ENCODE data around the gene CHRD. TPM values are rescaled to one million over a fixed set of nuclear protein-coding genes. Genes with fewer than 3 reads are reported as not detected.

The CHRD gene
- total and polyA plus RNA-seq, 9 of the 15 experiments (the other 6 are each of a cell fraction or from before 2014, with no cell fraction given) = 0.11 to 1.3 (median 0.59) TPM; not detected in 3

DNA sequence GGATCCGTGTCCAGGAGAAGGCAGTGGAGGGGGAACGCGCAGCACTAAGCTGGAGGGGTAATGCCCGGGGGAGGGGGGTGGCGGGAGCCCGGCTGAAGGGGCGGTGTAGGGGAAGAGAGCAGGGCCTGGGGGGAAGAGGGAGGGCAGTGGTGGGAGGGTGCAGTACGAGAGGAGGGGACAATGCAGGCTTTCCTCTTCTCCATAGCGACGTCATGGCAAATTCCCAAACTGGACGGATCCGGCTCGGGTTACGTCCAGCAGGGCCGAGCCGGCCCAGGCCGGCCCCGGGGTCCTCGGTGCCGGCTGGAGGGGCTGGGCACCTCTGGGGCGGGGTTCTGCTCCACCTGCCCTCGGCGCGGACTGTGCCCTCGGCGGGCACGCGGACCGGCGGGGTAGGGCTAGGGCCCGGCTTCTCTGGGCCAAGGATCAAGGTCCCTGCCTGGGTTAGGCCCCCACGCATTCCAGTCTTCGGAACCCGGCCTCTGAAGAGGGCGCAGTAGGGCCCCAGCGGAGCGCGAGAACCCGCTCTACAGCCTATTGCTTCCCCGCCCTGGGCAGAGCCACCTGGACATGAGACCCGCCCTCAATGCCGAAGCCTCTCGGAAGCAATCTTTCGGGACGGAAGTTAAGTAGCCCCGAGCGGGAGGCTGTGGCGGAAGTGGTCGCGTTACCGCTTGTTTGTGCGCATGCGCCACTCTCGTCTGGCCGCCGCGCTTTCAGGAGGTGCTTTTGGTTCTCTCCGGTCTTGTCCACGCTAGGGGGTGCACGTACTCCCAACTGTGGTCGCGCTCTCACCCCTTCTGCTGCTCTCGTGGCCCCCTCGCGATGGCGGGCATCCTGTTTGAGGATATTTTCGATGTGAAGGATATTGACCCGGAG lies 16.9 kb upstream of the CHRD start (continued):
- TF ChIP-seq, protein P1, sequence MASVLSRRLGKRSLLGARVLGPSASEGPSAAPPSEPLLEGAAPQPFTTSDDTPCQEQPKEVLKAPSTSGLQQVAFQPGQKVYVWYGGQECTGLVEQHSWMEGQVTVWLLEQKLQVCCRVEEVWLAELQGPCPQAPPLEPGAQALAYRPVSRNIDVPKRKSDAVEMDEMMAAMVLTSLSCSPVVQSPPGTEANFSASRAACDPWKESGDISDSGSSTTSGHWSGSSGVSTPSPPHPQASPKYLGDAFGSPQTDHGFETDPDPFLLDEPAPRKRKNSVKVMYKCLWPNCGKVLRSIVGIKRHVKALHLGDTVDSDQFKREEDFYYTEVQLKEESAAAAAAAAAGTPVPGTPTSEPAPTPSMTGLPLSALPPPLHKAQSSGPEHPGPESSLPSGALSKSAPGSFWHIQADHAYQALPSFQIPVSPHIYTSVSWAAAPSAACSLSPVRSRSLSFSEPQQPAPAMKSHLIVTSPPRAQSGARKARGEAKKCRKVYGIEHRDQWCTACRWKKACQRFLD (CRISPR knock-in tag; IDR thresholded peaks at IDR 0.05) = no peak
- TF ChIP-seq XRCC5 (IDR thresholded peaks at IDR 0.05; ENCODE audit: low read depth, low read length) (no peak), HMGN3 (IDR thresholded peaks at IDR 0.05; ENCODE audit: borderline replicate concordance, extremely low read depth, insufficient read length, low read depth, low read length) (peak; percentile 93), YY1 (IDR thresholded peaks at IDR 0.05; ENCODE audit: borderline replicate concordance in 1 of 3, control insufficient read depth in 1 of 3, extremely low read depth in 1 of 3, insufficient read depth in 3 of 3, insufficient read length in 1 of 3, insufficient replicate concordance in 2 of 3, low read depth in 1 of 3, low read length in 2 of 3) (peak in 2 of 3 experiments; percentile 59 to 83), SREBF1 (IDR thresholded peaks at IDR 0.05; ENCODE audit: borderline replicate concordance, low read depth, low read length) (no peak), HDGF (IDR thresholded peaks at IDR 0.05) (no peak), MEF2D (tag; conservative IDR thresholded peaks at IDR 0.05; ENCODE audit: low read depth) (no peak), ZNF239 (CRISPR knock-in tag; IDR thresholded peaks at IDR 0.05) (no peak), MAZ (CRISPR knock-in tag; conservative IDR thresholded peaks at IDR 0.05 in 1 of 2, IDR thresholded peaks at IDR 0.05 in 1 of 2) (peak; percentile 73 to 82), FOXP1 (CRISPR knock-in tag; IDR thresholded peaks at IDR 0.05) (0 out of 2 replicates have a peak, but pooled peaks have one; percentile 3), RBM25 (IDR thresholded peaks at IDR 0.05; ENCODE audit: low read depth, low read length, severe bottlenecking) (no peak), RBM15 (IDR thresholded peaks at IDR 0.05; ENCODE audit: insufficient read depth, low read length) (no peak), ZNF133 (CRISPR knock-in tag; IDR thresholded peaks at IDR 0.05) (no peak), NBN (IDR thresholded peaks at IDR 0.05; ENCODE audit: low read depth) (0 out of 2 replicates have a peak, but pooled peaks have one; percentile 61), HDAC3 (IDR thresholded peaks at IDR 0.05; ENCODE audit: borderline replicate concordance, partially characterized antibody) (no peak), CREM (IDR thresholded peaks at IDR 0.05; ENCODE audit: low read depth) (peak; percentile 86), GTF2F1 (IDR thresholded peaks at IDR 0.05; ENCODE audit: low read depth, low read length) (no peak), E2F3 (CRISPR knock-in tag; IDR thresholded peaks at IDR 0.05) (no peak), ZNF124 (CRISPR knock-in tag; IDR thresholded peaks at IDR 0.05) (no peak), ZC3H8 (IDR thresholded peaks at IDR 0.05) (no peak), MED1 (CRISPR knock-in tag; IDR thresholded peaks at IDR 0.05; ENCODE audit: borderline replicate concordance) (no peak), DMBX1 (CRISPR knock-in tag; IDR thresholded peaks at IDR 0.05; ENCODE audit: borderline replicate concordance) (peak; percentile 25; the same call in 1 of the 2 replicates), ARNT (IDR thresholded peaks at IDR 0.05) (peak in 1 of 2 experiments; percentile 75; a peak in 1 of 4 replicates), RAD51 (IDR thresholded peaks at IDR 0.05; ENCODE audit: borderline replicate concordance, low read depth) (no peak), HDAC2 (IDR thresholded peaks at IDR 0.05) (0 out of 2 replicates have a peak, but pooled peaks have one; percentile 46), BRD4 (IDR thresholded peaks at IDR 0.05) (no peak), ZNF408 (CRISPR knock-in tag; IDR thresholded peaks at IDR 0.05; ENCODE audit: low read depth) (no peak), POLR2A (conservative IDR thresholded peaks at IDR 0.05) (peak; percentile 93)

Data from K562 (cell line).